Nephron (organoid): ENCODE data around the gene MAPK4.

Experiments used
- H3K27ac Mint-ChIP-seq, 3 experiments: 2 replicates each; pipeline ENCODE4 v1.8.0; 2020; ENCODE audit warnings: mixed read lengths in 3 of 3, mild to moderate bottlenecking in 2 of 3, moderate library complexity in 1 of 3
- H3K27me3 Mint-ChIP-seq: 2 replicates; pipeline ENCODE4 v1.8.0; 2021; ENCODE audit warnings: low read depth, mild to moderate bottlenecking, moderate library complexity, mixed read lengths
- H3K36me3 Mint-ChIP-seq: 2 replicates; pipeline ENCODE4 v1.8.0; 2020; ENCODE audit warnings: low read depth, mixed read lengths
- H3K4me1 Mint-ChIP-seq: 2 replicates; pipeline ENCODE4 v1.8.0; 2020; ENCODE audit warnings: mixed read lengths
- H3K4me3 Mint-ChIP-seq, 3 experiments: 2 replicates each; pipeline ENCODE4 v1.8.0; 2020; ENCODE audit warnings: mild to moderate bottlenecking in 3 of 3, mixed read lengths in 3 of 3, moderate library complexity in 2 of 3
- H3K9me3 Mint-ChIP-seq: 2 replicates; pipeline ENCODE4 v1.8.0; 2020; ENCODE audit warnings: mixed read lengths
- TF ChIP-seq, protein P1 (sequence below), 3 experiments: fragments of 200-600 bp; sonication (generic); IDR thresholded peaks; one replicate each; pipeline ENCODE4 v1.5.0; 2021; ENCODE audit warnings: antibody characterized with exemption in 3 of 3; ENCODE audit not compliant: unreplicated experiment in 3 of 3

Gene MAPK4

GRCh38 chr18:50642439-50642838 lies 82.6 kb downstream of the MAPK4 start:
- Mint-ChIP-seq H3K4me3 (no peak overlapping the region), H3K27ac (no peak overlapping the region), H3K4me1 (peaks cover 23% of the 10 kb centered on the region), H3K27me3 (peaks cover 10% of the 10 kb centered on the region), H3K36me3 (no peaks in the 10 kb centered on the region), H3K9me3 (no peaks in the 10 kb centered on the region)
- TF ChIP-seq, protein P1, sequence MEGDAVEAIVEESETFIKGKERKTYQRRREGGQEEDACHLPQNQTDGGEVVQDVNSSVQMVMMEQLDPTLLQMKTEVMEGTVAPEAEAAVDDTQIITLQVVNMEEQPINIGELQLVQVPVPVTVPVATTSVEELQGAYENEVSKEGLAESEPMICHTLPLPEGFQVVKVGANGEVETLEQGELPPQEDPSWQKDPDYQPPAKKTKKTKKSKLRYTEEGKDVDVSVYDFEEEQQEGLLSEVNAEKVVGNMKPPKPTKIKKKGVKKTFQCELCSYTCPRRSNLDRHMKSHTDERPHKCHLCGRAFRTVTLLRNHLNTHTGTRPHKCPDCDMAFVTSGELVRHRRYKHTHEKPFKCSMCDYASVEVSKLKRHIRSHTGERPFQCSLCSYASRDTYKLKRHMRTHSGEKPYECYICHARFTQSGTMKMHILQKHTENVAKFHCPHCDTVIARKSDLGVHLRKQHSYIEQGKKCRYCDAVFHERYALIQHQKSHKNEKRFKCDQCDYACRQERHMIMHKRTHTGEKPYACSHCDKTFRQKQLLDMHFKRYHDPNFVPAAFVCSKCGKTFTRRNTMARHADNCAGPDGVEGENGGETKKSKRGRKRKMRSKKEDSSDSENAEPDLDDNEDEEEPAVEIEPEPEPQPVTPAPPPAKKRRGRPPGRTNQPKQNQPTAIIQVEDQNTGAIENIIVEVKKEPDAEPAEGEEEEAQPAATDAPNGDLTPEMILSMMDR (IDR thresholded peaks at IDR 0.05; ENCODE audit: unreplicated experiment in 3 of 3), result no peak

GRCh38 chr18:50644146-50644545 lies 84.3 kb downstream of the MAPK4 start:
- Mint-ChIP-seq H3K36me3 (no peaks in the 10 kb centered on the region), H3K27ac (no peak overlapping the region), H3K4me3 (no peak overlapping the region), H3K27me3 (peaks cover 7% of the 10 kb centered on the region), H3K9me3 (no peaks in the 10 kb centered on the region), H3K4me1 (peaks cover 9% of the 10 kb centered on the region)
- TF ChIP-seq, protein P1 (IDR thresholded peaks at IDR 0.05; ENCODE audit: unreplicated experiment in 3 of 3), result no peak

GRCh38 chr18:50644807-50645206 lies 84.9 kb downstream of the MAPK4 start:
- Mint-ChIP-seq H3K4me3 (no peak overlapping the region), H3K27me3 (peaks cover 11% of the 10 kb centered on the region)

GRCh38 chr18:50647237-50647636 lies 87.3 kb downstream of the MAPK4 start:
- Mint-ChIP-seq H3K4me1 (no peaks in the 10 kb centered on the region), H3K27ac (no peak overlapping the region), H3K4me3 (no peak overlapping the region), H3K36me3 (no peaks in the 10 kb centered on the region), H3K9me3 (no peaks in the 10 kb centered on the region), H3K27me3 (peaks cover 11% of the 10 kb centered on the region)
- TF ChIP-seq, protein P1 (IDR thresholded peaks at IDR 0.05; ENCODE audit: unreplicated experiment in 3 of 3), result no peak

More at GRCh38 chr18:50644807-50645206, 84.9 kb downstream of the MAPK4 start:
- Mint-ChIP-seq H3K27ac (no peak overlapping the region), H3K36me3 (no peaks in the 10 kb centered on the region), H3K9me3 (no peaks in the 10 kb centered on the region), H3K4me1 (peaks cover 2% of the 10 kb centered on the region)
- TF ChIP-seq, protein P1 (IDR thresholded peaks at IDR 0.05; ENCODE audit: unreplicated experiment in 3 of 3), result peak in 1 of 3 experiments; percentile 35

GRCh38 chr18:50647792-50648191 lies 87.9 kb downstream of the MAPK4 start:
- TF ChIP-seq, protein P1 (IDR thresholded peaks at IDR 0.05; ENCODE audit: unreplicated experiment in 3 of 3), result no peak
- peaks cover 11% of the 10 kb centered on the region for H3K27me3 Mint-ChIP-seq
- H3K27ac Mint-ChIP-seq, result no peak overlapping the region
- H3K9me3 Mint-ChIP-seq, result no peaks in the 10 kb centered on the region
- H3K4me3 Mint-ChIP-seq, result no peak overlapping the region
- H3K36me3 Mint-ChIP-seq, result no peaks in the 10 kb centered on the region
- no peaks in the 10 kb centered on the region for H3K4me1 Mint-ChIP-seq

DNA sequence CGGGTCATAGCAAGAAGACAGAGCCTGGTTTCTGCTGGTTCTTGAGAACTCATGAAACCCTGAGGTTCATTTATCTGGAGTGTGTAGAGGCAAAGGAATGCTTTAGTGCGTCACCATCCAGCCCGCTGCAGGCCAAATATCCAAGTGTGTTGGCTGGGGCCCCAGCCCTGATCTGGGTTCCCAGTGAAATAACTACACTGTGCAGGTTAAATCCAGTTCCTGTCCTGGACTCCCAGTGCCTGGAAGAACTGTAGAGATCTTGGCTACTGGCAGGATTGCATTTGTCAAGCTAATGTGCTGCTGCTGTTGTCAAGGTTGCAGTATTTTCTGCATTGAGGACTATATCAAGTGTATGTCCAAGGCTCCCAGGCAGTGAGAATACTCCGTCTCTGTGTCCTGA lies 89.9 kb downstream of the MAPK4 start:
- H3K4me3 Mint-ChIP-seq, result no peak overlapping the region
- TF ChIP-seq, protein P1 (IDR thresholded peaks at IDR 0.05; ENCODE audit: unreplicated experiment in 3 of 3), result no peak
- H3K27me3 Mint-ChIP-seq, result peaks cover 8% of the 10 kb centered on the region
- peak overlapping the region in 1 of 3 experiments; percentile 31 for H3K27ac Mint-ChIP-seq
- no peaks in the 10 kb centered on the region for H3K36me3 Mint-ChIP-seq
- no peaks in the 10 kb centered on the region for H3K9me3 Mint-ChIP-seq
- H3K4me1 Mint-ChIP-seq, result peaks cover 8% of the 10 kb centered on the region
